ENCODE data around the gene DPM3.
"Not testable (repeated sequence)": the region's sequence is repeated elsewhere in the genome, so short reads cannot be mapped to it uniquely, and the experiment has no call there.

DPM3 gene

GRCh38 chr1:155139895-155140629 is at the start of gene DPM3:
TSS of gene DPM3 (minus strand) at chr1:155140531. CDS start at chr1:155140240, 291 bp downstream.
- ATAC-seq, result peak; percentile 77 to 82

- not testable (repeated sequence) for ATAC-seq
Measured at GRCh38 chr1:155189926-155190325, 49.6 kb upstream of the DPM3 start.

GRCh38 chr1:155188268-155188667 is 47.9 kb upstream of the DPM3 start:
- no peak for ATAC-seq

GRCh38 chr1:155187456-155187891 is 47.1 kb upstream of the DPM3 start:
- no peak for ATAC-seq

- no peak for ATAC-seq
Measured at GRCh38 chr1:155186794-155187455, 46.6 kb upstream of the DPM3 start.

- ATAC-seq, result no peak
Measured at GRCh38 chr1:155186067-155186793, 45.9 kb upstream of the DPM3 start.

GRCh38 chr1:155185783-155186066 is 45.4 kb upstream of the DPM3 start:
- ATAC-seq, result no peak

GRCh38 chr1:155184835-155185782 is 44.8 kb upstream of the DPM3 start:
- ATAC-seq, result peak in 1 of 2 donors; percentile 48

GRCh38 chr1:155184351-155184811 is 44.0 kb upstream of the DPM3 start:
- ATAC-seq, result no peak

GRCh38 chr1:155183775-155184221 is 43.5 kb upstream of the DPM3 start:
- ATAC-seq, result no peak

GRCh38 chr1:155182052-155182550 is 41.8 kb upstream of the DPM3 start:
- no peak for ATAC-seq

- ATAC-seq, result no peak
Measured at GRCh38 chr1:155181371-155182051, 41.2 kb upstream of the DPM3 start.

- no peak for ATAC-seq
Measured at GRCh38 chr1:155179112-155180031, 39.0 kb upstream of the DPM3 start.

GRCh38 chr1:155178441-155179111 is 38.2 kb upstream of the DPM3 start:
- no peak for ATAC-seq

GRCh38 chr1:155177918-155178281 is 37.6 kb upstream of the DPM3 start:
- ATAC-seq, result no peak

- no peak for ATAC-seq
Measured at GRCh38 chr1:155177192-155177917, 37.0 kb upstream of the DPM3 start.

- ATAC-seq, result peak; percentile 27 to 40
Measured at GRCh38 chr1:155176544-155177071, 36.3 kb upstream of the DPM3 start.

- ATAC-seq, result no peak
Measured at GRCh38 chr1:155175927-155176371, 35.6 kb upstream of the DPM3 start.

Measured in activated CD4-positive, CD25-positive, alpha-beta regulatory T cell treated with anti-CD3 and anti-CD28 coated beads, Interleukin-2, amount 50 U/mL, for 24 hours (primary cell).